Measurements from ENCODE around the gene SLC39A8.
A peak's percentile ranks its signal among the peaks of the same experiment; 100 is the strongest.

Gene SLC39A8

DNA sequence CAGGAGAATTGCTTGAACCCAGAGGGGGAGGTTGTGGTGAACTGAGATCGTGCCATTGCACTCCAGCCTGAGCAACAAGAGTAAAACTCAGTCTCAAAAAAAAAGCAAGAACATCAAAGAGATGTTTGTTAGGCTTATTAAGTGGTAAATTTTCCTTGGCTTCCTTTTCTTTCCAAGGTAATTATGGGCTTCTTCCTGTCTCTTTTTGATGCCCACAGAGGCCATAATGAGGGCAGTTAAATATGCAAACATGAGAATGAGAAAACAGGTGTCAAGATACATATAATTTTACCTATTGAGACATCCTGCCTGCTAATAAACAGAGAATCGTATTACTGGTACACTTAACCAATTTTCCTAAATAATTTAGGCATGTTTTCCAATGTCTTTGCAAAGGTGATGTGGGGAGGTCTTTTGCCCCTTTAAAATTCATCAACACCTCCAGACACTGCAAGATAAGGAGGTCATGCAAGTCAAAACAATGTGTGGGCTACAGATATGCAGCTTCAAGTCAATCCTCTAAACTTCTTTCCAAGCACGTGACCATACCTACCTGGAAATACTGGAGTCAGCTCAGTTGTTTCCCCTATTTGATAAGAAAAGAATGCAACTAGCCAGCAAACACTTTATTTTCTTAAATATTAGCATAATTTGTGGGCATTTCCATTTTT is 2.7 kb downstream of the SLC39A8 start:
- Histone ChIP-seq H3K27me3 (ENCODE audit: insufficient read depth, poor library complexity, severe bottlenecking) (no peaks in the 10 kb centered on the region), H3K27ac (replicated peaks) (no peak overlapping the region), H3K4me3 (replicated peaks; ENCODE audit: insufficient read depth, low read length) (peak overlapping the region; percentile 67)
- TF ChIP-seq POLR2AphosphoS5 (IDR thresholded peaks at IDR 0.05; ENCODE audit: low read depth) (no peak), SPI1 (IDR thresholded peaks at IDR 0.05; ENCODE audit: borderline replicate concordance, low read depth) (no peak), GABPA (IDR thresholded peaks at IDR 0.05; ENCODE audit: low read depth) (no peak), CTCF (IDR thresholded peaks at IDR 0.05; ENCODE audit: insufficient read depth, low read length) (no peak)
- TF ChIP-seq, protein P1, sequence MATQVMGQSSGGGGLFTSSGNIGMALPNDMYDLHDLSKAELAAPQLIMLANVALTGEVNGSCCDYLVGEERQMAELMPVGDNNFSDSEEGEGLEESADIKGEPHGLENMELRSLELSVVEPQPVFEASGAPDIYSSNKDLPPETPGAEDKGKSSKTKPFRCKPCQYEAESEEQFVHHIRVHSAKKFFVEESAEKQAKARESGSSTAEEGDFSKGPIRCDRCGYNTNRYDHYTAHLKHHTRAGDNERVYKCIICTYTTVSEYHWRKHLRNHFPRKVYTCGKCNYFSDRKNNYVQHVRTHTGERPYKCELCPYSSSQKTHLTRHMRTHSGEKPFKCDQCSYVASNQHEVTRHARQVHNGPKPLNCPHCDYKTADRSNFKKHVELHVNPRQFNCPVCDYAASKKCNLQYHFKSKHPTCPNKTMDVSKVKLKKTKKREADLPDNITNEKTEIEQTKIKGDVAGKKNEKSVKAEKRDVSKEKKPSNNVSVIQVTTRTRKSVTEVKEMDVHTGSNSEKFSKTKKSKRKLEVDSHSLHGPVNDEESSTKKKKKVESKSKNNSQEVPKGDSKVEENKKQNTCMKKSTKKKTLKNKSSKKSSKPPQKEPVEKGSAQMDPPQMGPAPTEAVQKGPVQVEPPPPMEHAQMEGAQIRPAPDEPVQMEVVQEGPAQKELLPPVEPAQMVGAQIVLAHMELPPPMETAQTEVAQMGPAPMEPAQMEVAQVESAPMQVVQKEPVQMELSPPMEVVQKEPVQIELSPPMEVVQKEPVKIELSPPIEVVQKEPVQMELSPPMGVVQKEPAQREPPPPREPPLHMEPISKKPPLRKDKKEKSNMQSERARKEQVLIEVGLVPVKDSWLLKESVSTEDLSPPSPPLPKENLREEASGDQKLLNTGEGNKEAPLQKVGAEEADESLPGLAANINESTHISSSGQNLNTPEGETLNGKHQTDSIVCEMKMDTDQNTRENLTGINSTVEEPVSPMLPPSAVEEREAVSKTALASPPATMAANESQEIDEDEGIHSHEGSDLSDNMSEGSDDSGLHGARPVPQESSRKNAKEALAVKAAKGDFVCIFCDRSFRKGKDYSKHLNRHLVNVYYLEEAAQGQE (IDR thresholded peaks at IDR 0.05; ENCODE audit: insufficient replicate concordance, low read depth): no peak
- DNase-seq (ENCODE audit: low read depth in 1 of 2, low spot score in 1 of 2): no peak

DNA sequence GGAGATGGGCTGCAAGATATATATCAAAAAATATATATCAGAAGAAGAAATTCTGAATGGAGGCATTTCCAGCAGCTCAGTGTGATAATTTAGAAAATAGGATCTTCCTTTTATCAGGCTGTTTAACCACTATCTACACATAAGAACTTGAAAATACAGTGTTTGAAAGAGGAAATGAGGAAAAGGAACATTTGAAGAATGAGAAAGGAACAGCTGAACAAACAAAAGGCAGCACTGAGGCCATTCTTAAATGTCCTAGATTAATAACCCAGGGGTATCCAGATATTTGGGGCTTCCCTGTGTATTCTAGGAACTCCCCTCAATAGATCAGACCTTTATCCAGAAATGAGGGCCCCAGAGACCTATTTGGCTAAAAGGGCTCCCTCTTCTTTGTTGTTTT is 4.1 kb downstream of the SLC39A8 start:
- TF ChIP-seq CTCF (IDR thresholded peaks at IDR 0.05; ENCODE audit: insufficient read depth, low read length): no peak
- TF ChIP-seq SPI1 (IDR thresholded peaks at IDR 0.05; ENCODE audit: borderline replicate concordance, low read depth): peak; percentile 58
- H3K27ac ChIP-seq (replicated peaks): no peak overlapping the region
- no peaks in the 10 kb centered on the region for H3K27me3 ChIP-seq (ENCODE audit: insufficient read depth, poor library complexity, severe bottlenecking)
- H3K4me3 ChIP-seq (replicated peaks; ENCODE audit: insufficient read depth, low read length): no peak overlapping the region
- no peak for DNase-seq (ENCODE audit: low read depth in 1 of 2, low spot score in 1 of 2)

- TF ChIP-seq GABPA (IDR thresholded peaks at IDR 0.05; ENCODE audit: low read depth): no peak
- TF ChIP-seq, protein P1 (IDR thresholded peaks at IDR 0.05; ENCODE audit: insufficient replicate concordance, low read depth): no peak
- no peak for TF ChIP-seq CTCF (IDR thresholded peaks at IDR 0.05; ENCODE audit: insufficient read depth, low read length)
- TF ChIP-seq SPI1 (IDR thresholded peaks at IDR 0.05; ENCODE audit: borderline replicate concordance, low read depth): no peak
- DNase-seq (ENCODE audit: low read depth in 1 of 2, low spot score in 1 of 2): no peak
- Histone ChIP-seq H3K27me3 (ENCODE audit: insufficient read depth, poor library complexity, severe bottlenecking) (no peaks in the 10 kb centered on the region), H3K27ac (replicated peaks) (no peak overlapping the region), H3K4me3 (replicated peaks; ENCODE audit: insufficient read depth, low read length) (no peak overlapping the region)
These were observed 6.3 kb downstream of the SLC39A8 start for GRCh38 chr4:102339018-102339417.

GRCh38 chr4:102338405-102338804 is 6.9 kb downstream of the SLC39A8 start:
- no peak for DNase-seq (ENCODE audit: low read depth in 1 of 2, low spot score in 1 of 2)
- TF ChIP-seq SPI1 (IDR thresholded peaks at IDR 0.05; ENCODE audit: borderline replicate concordance, low read depth): no peak
- TF ChIP-seq, protein P1 (IDR thresholded peaks at IDR 0.05; ENCODE audit: insufficient replicate concordance, low read depth): no peak
- TF ChIP-seq CTCF (IDR thresholded peaks at IDR 0.05; ENCODE audit: insufficient read depth, low read length): no peak
- TF ChIP-seq GABPA (IDR thresholded peaks at IDR 0.05; ENCODE audit: low read depth): no peak
- TF ChIP-seq POLR2AphosphoS5 (IDR thresholded peaks at IDR 0.05; ENCODE audit: low read depth): no peak

More at GRCh38 chr4:102338405-102338804, 6.9 kb downstream of the SLC39A8 start:
- Histone ChIP-seq H3K27me3 (ENCODE audit: insufficient read depth, poor library complexity, severe bottlenecking) (no peaks in the 10 kb centered on the region), H3K27ac (replicated peaks) (no peak overlapping the region), H3K4me3 (replicated peaks; ENCODE audit: insufficient read depth, low read length) (no peak overlapping the region)

Data from HL-60 (cell line).